HG03558 (cell line): ENCODE results near the gene ARHGAP22.

Source experiments
- ATAC-seq: cut with Tn5 transposase; IDR thresholded peaks from one replicate; pipeline ENCODE4 v1.9.1; 2021; ENCODE audit warnings: moderate number of reproducible peaks; ENCODE audit not compliant: unreplicated experiment; ENCODE audit errors: extremely low read depth

Gene ARHGAP22

DNA sequence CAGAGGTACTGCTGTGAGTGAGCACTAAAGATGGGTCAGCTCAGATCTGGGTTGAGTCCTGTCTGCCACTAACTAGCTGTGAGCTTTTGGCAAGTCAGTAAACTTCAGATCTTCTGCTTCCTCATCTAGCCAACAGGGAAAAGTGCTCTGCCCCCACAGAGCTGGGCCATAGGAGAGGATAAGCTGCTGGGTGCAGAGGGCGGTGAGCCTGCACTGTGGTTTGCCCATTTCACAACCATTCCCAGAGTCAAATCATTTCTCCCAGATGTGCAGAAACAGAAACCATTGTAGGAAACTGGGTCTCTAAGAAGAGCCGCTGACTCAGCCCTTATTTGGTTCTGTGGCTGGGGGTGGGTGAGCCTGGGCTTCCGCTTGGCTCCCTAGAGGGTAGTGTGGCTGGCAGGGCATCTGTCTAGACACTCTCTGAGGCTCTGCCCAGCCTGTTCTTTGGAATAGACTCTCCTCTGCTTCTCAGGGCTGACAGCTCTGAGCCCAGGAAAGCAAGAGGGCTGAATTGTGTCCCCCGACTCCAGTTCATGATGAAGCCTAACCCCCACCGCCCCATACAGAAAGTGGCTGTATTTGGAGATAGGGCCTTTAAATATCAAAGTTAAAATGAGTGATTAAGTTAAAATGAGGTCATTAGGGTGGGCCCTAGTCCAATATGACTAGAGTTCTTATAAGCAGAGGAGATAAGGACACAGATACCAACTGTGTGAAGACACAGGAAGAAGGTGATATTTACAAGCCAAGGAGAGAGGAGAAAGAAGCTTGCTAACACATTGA lies 29.5 kb upstream of the ARHGAP22 start:
- peak; percentile 81 for ATAC-seq

DNA sequence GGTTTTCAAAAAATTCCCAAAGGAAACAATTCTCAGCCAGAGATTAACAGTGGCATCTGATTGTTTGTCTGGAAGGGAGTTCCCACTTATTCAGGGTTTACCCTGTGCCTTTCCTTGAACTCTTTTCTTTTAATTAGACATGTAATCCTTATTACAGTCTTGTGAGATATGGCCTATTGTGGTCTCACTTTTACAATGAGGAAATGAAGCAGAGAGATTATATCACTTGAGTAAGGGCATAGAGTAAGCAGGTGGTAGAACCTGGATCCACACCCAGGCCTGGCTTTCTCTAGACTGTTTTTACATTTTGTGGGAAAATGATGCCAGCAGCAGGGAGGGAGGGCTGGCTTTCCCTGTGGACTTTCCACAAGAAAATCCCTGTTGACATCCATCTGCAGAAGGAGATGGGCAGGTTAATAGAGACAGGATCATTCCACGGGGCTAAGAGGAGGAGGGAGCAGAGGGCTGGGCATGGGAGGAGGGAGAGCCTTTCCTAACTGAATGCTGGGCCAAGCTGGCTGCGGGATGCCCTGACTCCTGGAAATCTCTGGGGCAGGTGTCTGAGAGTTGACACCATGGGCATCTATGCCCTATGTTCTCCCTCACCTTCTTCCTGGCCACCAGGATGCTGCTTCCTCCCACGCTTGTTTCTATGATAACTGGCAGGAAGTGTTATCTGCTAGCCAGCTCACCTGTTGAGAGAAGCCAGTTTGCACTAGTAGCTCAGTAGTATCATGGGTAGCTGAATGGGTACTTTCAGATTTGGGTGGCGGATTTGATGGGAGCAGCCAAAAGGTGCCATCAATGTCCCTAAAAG lies 28.7 kb upstream of the ARHGAP22 start:
- ATAC-seq: peak; percentile 14

DNA sequence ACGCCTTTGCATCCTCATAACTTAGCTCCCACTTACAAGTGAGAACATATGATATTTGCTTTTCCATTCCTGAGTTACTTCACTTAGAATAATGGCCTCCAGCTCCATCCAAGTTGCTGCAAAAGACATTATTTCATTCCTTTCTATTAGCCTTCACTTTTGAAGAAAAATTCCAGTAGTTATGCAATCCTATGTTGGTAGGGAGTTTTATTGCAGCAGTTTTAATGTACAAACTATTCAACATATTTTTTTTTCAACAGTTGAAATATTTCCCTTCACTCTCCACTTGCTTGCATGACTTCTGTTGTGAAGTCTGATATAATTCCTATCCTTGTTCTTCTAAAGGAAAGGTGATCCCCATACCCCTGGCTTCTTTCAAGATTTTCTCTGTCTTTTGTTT lies 27.3 kb upstream of the ARHGAP22 start:
- no peak for ATAC-seq

DNA sequence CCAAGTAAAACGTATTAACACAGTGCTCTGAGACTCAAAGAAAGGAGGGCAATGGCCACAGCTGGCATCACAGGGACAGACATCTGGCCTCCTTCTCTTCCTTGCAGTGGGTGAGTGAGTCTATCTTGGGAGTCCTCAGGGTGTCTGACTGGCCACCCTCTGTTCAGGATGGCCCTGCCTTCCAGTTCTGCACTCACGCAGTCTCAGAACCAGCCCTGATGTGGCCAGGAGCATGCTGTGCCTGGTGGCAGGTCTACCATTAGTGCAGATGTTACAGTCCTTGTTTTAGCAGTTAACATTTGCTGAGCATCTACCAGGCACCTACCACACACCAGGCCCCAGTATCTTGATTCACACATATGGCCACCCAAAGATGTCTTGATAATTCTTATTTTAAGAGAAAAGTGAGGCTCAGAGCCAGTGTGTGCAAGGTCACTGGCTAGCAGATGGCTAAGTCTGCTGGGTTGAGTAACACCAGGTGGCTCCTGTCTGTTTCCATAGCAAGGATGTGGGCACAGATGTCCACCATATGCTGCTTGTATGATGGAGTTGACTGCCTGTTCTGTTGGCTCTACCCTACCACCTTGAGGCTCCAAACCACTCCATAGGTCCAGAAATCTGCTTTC lies 23.2 kb upstream of the ARHGAP22 start:
- no peak for ATAC-seq

DNA sequence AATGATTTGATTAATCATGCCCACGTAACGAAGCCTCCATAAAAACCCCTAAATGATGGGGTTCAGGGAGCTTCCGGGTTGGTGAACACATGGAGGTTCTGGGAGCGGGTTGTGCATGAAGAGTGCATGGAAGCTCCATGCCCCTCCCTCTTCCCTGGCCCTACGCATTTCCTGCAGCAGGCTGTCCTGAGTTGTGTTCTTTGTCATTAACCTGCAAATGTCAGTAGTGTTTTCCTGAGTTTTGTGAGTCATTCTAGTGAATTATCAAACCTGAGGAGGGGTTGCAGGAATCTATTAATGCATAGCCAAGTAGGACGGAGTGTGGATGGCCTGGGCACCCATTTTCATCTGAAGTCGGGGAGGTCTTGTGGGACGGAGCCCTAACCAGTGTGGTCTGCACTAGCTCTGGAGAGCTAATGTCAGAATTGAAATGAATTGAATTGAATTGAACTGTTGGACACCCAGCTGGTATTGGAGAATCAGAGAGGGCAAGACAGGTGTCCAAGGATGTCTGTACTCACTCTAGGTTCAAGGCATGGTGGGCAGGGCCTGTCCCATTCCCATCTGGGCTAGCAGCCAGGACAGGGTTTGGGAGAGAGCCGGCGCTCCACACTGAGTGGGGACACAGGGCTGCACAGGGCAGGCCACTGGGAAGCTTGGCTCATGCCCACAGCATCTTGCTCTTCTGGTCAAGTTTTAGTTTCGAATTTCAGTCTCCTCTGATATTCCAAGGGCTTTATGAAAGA lies 22.3 kb upstream of the ARHGAP22 start:
- no peak for ATAC-seq

DNA sequence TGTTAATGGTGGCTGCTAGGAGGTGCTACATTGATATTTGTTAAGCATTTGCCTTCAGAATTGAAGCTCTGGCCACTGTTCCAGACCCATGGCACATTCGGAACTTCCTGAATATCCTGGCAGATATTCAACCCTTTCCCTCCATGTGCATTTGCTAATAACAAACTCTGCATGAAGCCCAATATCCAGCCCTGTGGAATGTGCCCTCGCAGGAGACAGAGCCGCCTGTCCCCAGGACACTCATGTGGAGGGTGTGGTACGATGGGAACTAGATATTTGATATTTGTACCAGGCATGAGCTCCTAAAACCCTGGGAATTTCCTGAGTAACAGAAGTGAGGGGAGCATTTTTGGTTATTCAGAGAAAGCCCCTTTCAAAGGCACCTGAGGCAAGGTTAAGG lies 21.6 kb upstream of the ARHGAP22 start:
- no peak for ATAC-seq

DNA sequence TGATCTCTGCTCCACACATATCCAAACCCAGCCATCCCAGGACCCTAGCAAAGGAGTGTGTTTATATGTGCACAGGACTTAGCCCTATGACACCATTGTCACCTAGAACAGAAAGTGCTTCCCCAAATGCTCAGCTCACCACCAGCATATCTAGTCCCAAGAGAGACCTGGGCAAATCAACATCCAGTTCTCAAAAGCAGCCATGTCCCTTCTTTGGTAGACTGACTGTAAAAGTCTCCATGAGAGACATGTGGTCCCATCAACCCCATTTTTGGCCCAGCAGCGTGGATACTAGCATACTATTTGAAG lies 20.9 kb upstream of the ARHGAP22 start:
- ATAC-seq: no peak

DNA sequence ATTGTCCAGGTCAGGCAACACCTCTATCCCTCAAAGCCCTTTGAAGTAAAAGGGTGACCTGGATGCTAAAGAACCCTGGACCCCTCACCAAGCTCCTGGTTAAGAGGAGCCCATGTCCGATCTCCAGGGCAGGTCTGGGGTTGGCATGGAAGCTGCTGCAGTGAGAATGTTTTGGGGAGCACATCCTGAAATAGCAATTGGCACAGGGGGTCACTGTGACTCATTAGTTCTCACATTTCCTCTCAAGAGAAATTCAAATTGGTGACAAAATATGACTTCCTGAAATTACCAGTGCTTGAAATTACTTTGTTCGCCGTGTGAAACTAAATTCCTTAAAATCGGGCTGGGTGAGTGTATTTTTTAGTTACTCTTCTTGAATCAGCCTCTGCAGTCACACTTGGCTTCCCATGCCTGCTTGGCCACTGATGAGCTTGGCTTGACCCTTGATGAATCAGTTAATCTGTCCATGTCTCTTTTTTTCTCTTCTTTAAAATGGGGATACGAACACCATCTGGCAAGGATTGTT lies 18.8 kb upstream of the ARHGAP22 start:
- ATAC-seq: no peak

DNA sequence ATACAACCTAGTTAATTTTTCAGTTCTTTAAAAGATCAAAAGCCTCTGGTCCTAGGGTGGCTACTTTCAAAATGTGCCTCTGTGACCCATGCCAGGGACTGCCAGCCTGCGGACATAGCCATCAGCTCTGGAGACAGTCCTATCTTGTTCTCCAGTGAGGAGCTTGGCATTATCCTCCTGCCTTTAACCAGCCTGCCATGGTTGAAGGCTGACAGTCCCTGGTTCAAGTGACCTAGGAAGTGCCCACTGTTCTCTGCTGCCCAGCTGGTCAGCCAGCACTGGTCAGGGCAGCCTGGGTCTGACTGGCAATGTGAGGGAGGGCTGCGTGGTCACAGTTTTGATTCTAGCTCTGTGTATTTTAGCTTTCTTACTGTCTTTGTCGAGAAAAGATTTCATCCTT lies 18.1 kb upstream of the ARHGAP22 start:
- no peak for ATAC-seq

DNA sequence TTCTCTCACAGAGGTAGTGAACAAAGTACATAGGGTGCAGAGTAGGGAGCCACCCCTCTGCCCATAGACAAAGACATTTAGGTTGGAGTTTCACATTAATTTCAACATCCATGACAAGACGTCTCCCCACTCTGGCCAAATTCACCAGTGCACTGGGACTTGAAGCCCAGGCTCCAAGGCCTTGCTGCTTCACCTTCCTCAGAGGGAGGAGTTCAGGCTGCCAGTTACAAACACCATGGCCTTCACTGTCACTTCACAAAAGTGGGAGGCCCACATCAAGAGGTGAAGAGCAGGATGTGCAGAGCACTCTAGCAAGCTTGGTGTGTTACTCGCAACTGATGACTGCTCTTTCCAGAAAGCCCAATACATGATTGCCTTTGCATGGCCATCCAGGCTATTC lies 15.8 kb upstream of the ARHGAP22 start:
- no peak for ATAC-seq

DNA sequence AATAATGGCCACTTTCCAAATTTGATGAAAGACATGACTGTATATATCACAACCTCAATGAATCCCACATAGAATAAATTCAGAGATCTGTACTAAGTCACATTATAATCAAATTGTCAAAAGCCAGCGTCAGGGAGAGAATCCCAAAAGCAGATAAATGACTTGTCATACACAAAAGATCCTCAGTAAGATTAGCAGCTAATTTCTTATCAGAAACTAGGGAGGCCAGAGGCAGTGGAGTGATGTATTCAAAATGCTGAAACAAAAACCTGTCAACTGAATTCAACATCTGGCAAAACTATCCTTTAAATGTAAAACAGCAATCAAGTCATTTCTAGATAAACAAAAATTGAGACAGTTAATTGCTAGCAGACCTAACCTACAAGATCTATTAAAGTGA lies 11.6 kb upstream of the ARHGAP22 start:
- ATAC-seq: no peak

DNA sequence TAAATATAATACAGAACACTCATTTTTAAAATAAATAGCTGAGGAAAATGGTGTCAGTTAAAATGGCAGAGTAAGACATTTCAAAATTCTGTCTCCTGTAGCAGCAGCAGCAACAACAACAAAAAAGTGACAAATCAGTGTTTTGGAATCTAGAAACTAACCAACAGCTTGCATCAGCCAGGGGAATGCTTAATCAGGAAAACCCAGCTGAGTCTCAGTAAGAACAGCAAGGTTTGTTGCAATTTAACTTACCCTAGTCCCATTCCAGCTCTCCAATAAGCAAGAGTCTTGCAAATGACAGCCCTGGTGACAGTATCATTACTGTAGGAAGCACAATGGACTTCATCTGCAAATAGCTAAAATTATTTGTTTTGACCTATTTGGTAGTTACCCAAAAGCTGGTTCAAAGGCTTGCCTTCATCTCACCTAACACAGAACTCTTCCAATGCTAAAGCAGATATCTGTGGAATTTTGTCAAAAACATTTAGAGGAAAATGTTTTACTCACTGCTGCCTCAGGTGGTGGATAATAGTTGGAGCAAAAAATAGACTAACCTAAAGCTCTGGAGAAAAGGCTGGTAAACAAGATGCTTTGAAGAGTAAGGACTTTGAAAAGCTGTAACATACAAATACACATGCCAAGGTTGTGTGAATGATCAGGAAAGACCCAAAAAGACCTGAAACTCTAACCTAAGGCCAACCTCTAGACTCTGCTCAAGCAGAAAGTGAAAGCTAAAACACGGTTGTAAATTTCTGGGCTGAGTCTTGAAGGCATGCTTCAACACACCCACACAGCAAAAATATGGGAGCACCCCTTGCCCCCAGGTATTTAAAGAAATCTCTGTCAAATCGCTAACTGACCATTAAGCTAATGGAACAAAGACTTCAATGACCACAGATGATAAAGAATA lies 9.9 kb upstream of the ARHGAP22 start:
- peak; percentile 52 for ATAC-seq

DNA sequence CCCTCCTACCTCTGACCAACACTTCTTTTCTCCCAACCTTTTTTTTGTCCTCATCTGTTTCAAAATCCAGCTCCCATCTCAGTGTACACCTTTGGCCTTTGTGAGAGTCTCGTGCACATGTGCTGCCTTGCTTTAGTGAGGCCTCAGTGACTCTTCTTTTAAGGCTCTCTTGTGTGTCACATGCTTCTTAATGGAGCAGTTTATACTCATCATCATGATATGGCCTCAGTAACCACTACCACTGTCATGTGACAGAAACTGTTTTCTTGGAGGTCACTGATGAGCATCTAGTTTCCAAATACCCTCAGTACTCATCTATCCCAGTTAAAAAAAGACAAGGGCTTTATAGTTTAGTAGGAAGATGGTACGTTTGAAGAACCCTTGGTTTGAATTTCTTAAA lies 8.1 kb upstream of the ARHGAP22 start:
- ATAC-seq: no peak

DNA sequence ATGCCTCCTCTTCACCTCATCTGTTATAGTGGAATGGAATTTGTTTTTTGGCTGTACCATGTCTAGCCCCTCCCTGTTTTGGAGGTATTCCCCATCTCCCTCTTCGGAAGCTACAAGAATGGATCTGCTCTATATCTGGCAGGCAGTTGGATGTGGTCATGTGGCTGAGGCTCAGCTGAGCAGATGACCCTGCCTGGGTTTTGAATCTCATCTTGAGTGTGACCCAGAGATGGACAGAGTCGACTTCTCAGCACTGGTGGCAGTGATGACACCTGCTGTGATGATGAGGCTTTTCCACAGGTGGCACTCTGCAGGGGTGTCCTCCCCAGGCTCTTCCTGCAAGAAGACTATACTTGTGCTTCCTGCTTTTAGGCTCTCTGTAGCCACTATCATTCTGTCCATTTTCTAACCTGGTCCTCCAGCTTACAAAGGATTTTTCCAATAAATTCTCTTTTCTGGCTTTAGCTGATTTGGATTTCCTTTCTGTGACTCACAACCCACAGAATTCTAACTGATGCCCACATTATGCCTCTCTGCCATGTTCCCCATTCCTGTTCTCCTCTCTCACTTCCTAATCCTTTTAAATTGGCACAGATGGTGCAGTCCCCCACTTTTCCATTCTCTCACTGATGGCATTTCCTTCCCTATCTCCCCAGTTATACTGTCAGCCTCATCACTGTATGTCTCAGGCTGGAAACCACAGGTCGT lies 7.5 kb upstream of the ARHGAP22 start:
- no peak for ATAC-seq

DNA sequence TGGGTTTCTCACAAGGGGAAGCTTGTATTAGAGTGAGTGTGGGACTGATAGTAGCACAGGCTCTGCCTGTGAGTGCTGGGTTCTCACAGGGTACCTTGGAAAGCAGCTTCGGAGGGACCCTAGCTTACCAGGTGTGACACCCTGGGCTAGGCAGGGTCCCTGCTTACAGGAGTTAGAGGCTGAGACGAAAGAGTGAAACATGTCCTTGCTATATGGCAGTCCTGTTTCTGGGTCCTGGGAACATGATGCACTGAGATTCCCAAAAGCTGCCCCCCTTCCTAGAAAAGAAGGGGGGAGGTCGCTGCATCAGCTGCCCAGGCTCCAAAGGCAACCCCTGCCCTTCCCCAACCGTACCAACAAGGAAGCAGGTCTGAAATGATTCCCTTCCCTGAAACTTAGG lies 6.3 kb upstream of the ARHGAP22 start:
- no peak for ATAC-seq

DNA sequence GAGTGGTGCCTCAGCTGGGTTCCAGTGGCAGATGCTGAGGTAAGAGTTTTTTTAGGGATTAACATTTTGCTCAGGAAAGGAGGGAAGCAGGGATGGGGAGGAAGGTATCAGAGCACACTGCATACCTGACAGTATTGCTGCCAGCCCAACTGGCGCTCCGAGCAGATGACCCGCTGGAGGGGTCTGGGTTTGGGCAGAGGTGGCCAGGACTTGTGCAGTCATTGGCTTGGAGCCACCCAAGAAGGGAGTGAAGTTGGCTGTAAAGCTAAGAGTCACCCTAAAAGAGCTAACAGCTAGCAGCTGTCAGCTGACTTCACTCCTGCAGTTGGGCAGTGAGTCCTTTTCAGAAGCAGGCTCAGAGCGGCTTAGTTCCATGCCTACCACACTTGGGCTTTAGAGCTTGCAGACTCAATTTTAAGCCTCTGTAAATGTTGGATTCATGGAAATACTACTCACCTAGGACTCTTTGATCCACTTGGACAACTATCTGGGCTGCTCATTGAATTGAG lies 5.8 kb upstream of the ARHGAP22 start:
- ATAC-seq: no peak

DNA sequence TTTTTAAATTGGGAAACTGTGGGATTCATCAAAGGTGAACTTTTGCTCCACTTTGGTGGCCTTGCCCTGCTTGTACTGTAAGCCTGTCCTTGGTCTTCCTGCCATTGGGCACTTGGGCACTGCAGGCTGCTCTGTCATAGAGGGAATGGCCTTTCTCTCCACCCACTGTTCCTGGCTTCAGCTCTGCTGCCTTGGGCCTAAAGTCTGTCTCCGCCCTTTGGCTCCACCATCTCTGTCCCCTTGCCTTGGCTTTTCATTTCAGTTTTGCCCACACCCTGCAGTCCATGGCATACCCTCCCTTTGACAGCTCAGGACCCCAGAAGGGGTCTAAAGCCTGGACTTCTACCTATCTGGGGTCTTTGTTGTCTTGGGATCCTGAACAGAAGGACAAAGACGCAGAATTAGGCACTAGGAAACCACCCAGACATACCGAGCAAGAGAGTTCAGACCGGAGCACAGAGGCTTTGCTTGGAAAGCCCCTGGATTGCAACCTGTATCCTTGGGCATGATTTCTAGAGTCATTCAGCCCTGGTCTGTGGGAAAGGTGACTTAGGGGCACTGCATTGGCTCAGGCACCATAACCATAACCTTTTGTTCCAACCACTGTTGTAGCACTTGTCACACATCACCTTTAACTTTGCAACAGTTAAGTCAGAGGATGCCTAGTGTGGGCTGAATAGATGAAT lies 5.2 kb upstream of the ARHGAP22 start:
- no peak for ATAC-seq

DNA sequence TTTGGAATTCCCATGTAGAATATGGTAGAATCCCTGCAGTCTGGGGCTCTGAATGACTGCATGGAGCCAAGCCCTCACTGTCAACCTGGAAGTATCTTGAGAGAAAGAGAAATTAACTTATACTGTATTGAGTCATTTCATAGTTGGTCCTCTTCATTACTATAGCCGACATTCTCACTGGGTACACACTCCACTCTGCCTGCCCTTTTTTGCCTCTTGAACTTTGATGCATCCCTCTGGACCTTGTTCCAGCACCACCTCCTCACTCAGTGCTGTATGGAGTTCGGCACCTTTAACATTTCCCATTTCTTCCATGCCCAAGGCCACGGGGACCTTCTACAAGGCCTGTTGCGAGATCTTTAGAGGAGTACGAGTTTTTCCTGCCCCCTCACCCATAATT lies 4.6 kb upstream of the ARHGAP22 start:
- ATAC-seq: no peak
